Right renal pelvis (tissue), 4 donors: ENCODE data around the gene FKBP1C. TPM values are rescaled to one million over a fixed set of nuclear protein-coding genes. Genes with fewer than 3 reads are reported as not detected.
"Not testable (repeated sequence)": the region's sequence is repeated elsewhere in the genome, so short reads cannot be mapped to it uniquely, and the experiment has no call there.

Source experiments
- DNase-seq, 4 donors: peaks; one replicate each; pipeline ENCODE4 v3.0.0-alpha.2; 2013; ENCODE audit warnings: low read depth in 4 of 4, low spot score in 3 of 4, missing footprints in 1 of 4
- polyA plus RNA-seq, 4 donors: library from polyadenylated mRNA; unstranded; fragments of 120-200 nt; gene quantifications; one replicate each; pipeline ENCODE4 v1.2.1, GENCODE V29; 2013; ENCODE audit not compliant: insufficient read length in 4 of 4

FKBP1C gene
- 1 to 10 TPM in 3 of 4 donors, under 1 TPM in 1; 0.86 to 6.8 (median 2.7) TPM for polyA plus RNA-seq

DNA sequence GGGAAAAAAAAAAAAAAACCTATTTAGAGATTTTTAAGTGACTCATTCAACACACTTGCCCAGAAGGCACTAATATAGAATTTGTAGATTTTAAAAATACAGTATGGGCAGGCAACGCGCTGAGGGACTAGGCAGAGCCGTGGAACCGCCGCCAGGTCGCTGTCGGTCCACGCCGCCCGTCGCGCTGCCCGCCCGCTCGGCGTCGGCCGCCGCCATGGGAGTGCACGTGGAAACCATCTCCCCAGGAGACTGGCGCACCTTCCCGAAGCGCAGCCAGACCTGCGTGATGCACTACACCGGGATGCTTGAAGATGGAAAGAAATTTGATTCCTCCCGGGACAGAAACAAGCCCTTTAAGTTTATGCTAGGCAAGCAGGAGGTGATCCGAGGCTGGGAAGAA, at the start of gene FKBP1C:
Gene FKBP1C (plus strand): TSS at position 127 of the 400 bp plus-strand sequence.
- not testable (repeated sequence) for DNase-seq

GRCh38 chr6:63164047-63164803, 47.0 kb upstream of the FKBP1C start:
- DNase-seq: not testable (repeated sequence)

GRCh38 chr6:63174173-63174572, 37.1 kb upstream of the FKBP1C start:
- no peak for DNase-seq

DNA sequence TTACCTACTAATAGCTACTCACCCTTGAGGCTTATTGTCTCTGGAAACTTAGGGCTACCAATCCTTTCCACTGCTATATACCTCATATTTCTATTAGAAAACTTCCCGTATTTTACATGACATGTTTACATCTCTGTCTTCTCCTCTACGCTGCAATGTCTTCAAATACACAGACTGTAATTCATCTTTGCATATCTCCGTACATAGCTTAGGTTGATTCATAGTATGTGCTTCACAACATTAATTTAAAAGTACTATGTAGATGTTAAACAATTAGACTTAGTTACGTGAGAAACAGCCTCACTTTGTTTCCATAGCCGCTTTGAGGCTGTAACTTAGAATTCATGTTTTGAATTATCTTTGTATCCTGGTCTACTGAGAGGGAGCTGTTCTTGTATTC, 35.1 kb upstream of the FKBP1C start:
- no peak for DNase-seq

GRCh38 chr6:63180367-63180766, 30.9 kb upstream of the FKBP1C start:
- no peak for DNase-seq

- no peak for DNase-seq
Observed at GRCh38 chr6:63186970-63187369, 24.3 kb upstream of the FKBP1C start.

DNA sequence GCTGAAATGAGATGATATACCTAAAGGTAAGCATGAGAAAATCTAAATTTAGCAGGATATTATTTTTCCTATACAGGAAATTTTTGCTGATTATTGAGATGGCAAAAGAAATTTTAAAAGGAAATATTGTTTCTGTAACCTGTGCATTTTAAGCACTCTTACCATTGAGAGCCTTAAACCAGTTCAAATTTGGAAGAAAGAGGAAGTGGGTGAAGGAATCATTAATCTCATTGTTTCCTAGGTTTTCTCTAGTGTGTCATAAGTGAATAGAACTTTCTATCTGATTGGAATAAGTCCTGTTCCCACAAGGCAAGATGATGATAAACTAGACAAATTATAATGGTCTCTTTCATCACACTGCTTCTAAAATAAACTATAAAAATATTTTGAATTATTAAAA, 22.4 kb upstream of the FKBP1C start:
- no peak for DNase-seq

GRCh38 chr6:63193324-63193723, 17.9 kb upstream of the FKBP1C start:
- DNase-seq: no peak

- no peak for DNase-seq
Observed at GRCh38 chr6:63197741-63198140, 13.5 kb upstream of the FKBP1C start.

DNA sequence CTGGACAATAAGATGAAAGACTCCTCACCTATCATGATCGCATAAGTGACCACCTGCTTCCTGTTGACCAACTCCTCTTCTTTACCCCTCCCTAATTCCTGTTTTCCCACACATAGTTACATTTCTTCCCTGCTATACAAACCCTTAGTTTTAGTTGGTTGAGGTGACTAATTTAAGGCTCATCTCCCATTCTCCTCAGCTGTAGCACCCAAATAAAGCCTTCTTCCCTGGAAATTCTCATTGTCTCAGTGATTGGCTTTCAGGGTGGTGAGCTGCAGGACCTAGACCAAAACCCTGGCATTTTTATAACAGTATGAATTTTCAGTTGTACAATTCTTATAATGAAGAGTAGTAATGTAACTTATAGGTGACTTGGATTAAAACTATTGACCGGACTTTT, 2.1 kb downstream of the FKBP1C start:
- DNase-seq: no peak

DNA sequence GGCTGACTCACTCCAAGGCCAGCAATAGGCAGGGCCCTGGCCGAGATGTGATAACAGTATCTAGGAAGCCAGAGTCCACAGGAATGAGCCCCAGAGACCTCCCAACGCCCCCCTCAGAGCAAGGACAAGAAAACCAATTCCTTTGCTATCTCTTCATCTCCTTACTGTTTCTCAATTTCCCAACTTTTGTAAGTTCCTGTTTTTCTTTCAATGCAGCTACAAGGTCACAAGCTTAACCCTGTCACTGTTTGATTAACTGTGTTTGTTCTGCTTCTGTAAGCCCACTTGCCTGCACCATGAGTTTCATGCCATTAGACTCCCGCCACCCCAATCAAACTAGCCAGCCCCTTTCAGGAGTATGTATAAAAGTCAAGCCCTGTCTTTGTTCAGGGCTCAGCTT, 3.5 kb downstream of the FKBP1C start:
- no peak for DNase-seq

DNA sequence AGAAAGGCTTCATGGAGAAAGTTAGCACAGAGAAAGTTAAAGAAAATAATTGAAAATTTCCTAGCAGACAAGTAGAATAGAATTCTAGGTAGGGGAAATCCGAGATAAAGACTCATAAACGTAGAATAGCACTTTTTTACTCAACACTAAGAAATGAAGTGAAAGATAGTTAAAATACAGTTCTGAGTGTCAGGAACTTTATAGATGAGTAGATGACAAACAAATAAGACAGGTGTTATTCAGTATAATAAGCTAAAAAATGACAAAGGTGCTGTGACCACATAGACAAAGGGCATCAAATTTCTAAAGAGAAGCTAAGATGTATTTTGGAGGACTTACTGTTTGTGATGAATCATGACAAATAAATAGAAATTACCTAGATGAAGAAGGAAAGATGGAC, 12.9 kb downstream of the FKBP1C start:
- DNase-seq: no peak

- DNase-seq: not testable (repeated sequence)
Observed at GRCh38 chr6:63225987-63226386, 14.7 kb downstream of the FKBP1C start.

GRCh38 chr6:63227928-63228894, 16.9 kb downstream of the FKBP1C start:
- not testable (repeated sequence) for DNase-seq

GRCh38 chr6:63230027-63230426, 18.8 kb downstream of the FKBP1C start:
- DNase-seq: not testable (repeated sequence)

DNA sequence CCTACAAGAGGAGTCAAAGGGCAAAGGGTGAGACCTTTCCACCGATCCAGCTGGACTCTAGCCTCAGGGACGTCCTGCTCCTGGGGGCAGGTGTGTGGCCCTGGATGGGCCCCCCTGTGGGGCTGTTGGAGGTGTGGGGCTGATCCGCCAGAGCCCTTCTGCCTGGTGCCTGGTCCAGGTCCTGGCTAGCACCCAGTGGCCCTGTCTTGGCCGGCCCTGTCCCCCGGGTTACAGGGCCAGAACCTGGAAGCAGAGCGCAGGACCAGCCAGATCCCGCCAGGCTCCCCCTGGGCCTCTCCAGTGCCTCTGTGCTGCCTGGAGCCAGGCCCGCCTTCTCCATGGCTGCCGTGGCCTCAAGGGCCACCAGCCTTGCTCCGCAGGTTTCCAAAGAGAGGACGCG, 19.2 kb downstream of the FKBP1C start:
- not testable (repeated sequence) for DNase-seq

DNA sequence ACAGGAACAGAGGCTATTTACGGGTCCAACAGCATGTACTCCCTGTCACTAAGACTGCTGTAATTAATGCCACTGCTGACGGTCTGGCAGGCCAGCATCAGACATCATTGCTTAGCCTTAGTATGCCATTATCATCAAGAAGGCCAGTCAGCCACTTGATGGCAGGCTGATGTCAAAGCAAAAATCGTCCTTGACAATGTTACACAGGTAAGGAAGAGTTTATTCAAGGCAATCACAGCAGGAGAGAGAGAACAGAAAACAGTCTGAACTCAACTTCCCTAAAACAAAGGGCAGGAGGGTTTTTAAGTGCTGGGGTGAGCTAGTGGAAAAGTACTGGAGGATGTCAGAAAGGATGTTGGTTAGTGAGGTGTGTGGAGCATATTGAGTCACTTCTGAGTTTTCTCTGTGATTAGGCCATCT, 25.1 kb downstream of the FKBP1C start:
- no peak for DNase-seq

GRCh38 chr6:63245420-63245819, 34.2 kb downstream of the FKBP1C start:
- no peak for DNase-seq

DNA sequence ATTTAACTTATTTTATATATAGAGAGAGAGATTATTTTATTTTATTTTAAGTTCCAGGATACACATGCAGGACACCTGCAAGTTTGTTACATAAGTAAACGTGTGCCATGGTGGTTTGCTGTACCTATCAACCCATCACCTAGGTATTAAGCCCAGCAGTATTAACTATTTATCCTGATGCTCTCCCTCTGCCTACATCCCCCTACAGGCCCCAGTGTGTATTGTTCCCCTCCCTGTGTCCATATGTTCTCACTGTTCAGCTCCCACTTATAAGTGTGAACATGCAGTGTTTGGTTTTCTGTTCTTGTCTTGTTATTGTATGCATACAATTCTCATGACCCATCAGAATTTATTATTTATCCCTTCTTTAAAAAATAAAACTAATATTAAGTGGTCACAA, 34.6 kb downstream of the FKBP1C start:
- no peak for DNase-seq

- no peak for DNase-seq
Observed at GRCh38 chr6:63246581-63246980, 35.3 kb downstream of the FKBP1C start.

DNA sequence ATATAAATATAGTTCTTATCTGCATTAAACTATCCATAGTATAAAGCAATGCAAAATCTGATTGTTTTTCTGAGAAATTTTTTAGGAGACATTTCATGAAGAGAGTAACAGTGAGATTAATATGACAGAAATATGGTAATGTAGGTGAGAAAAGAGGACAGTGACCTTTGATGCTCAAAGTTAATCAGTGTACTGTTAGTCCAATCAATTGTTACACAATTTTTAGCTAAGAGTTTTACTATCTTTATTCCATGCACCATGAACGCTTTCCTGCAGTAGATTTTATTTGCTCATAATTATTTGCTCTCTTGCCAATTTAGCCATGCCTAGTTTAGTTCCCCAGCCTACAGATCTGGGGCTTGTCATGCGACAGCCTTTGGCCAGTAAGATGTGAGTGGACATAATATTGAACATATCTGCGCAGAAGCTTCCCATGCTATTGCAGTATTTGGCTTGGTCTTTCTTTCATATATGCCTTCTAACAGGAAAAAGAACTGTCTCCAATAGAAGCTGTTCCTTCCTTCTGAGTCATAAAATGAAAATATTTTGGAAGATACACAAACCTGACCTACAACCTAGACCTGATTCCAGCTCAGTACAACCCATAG, 38.7 kb downstream of the FKBP1C start:
- no peak for DNase-seq
